NB4 (cell line): ENCODE measurements around the gene DEFB132.

ENCODE experiments used
- DNase-seq: peaks from one replicate; pipeline ENCODE4 v3.0.0; 2010; ENCODE audit warnings: low read depth
- H3K4me3 ChIP-seq: one replicate; pipeline ENCODE4 v1.5.1; 2011; ENCODE audit warnings: mild to moderate bottlenecking, low read depth, low read length, moderate library complexity
- CTCF ChIP-seq: IDR thresholded peaks from one replicate; pipeline ENCODE4 v1.5.1; 2012; ENCODE audit warnings: low read depth, low read length
- MAX ChIP-seq: IDR thresholded peaks from 2 replicates; pipeline ENCODE4 v1.6.1; 2011; ENCODE audit warnings: low read depth, low read length
- MYC ChIP-seq: IDR thresholded peaks from 2 replicates; pipeline ENCODE4 v1.6.1; 2011; ENCODE audit warnings: low read depth, low read length
- POLR2A ChIP-seq: IDR thresholded peaks from 2 replicates; pipeline ENCODE4 v1.6.1; 2011; ENCODE audit warnings: mild to moderate bottlenecking; ENCODE audit not compliant: insufficient read length; ENCODE audit errors: extremely low read depth

Gene DEFB132

GRCh38 chr20:270517-270916, 13.0 kb downstream of the DEFB132 start:
- no peak overlapping the region for H3K4me3 ChIP-seq
- TF ChIP-seq POLR2A: no peak
- TF ChIP-seq MAX: no peak
- TF ChIP-seq MYC: no peak
- no peak for TF ChIP-seq CTCF
- DNase-seq: no peak

GRCh38 chr20:271069-271468, 13.5 kb downstream of the DEFB132 start:
- DNase-seq: no peak
- TF ChIP-seq POLR2A (no peak), CTCF (no peak), MAX (no peak), MYC (no peak)
- H3K4me3 ChIP-seq: no peak overlapping the region

- DNase-seq: no peak
- H3K4me3 ChIP-seq: no peak overlapping the region
- TF ChIP-seq POLR2A (no peak), CTCF (no peak), MYC (no peak), MAX (no peak)
Observed at GRCh38 chr20:271528-271927, 14.0 kb downstream of the DEFB132 start.

GRCh38 chr20:272718-273117, 15.2 kb downstream of the DEFB132 start:
- DNase-seq: no peak
- TF ChIP-seq POLR2A: no peak
- TF ChIP-seq MAX: no peak
- no peak for TF ChIP-seq MYC
- TF ChIP-seq CTCF: no peak
- no peak overlapping the region for H3K4me3 ChIP-seq

- no peak for TF ChIP-seq CTCF
- TF ChIP-seq MYC: no peak
- no peak for TF ChIP-seq POLR2A
- TF ChIP-seq MAX: no peak
- DNase-seq: no peak
- H3K4me3 ChIP-seq: no peak overlapping the region
Observed at GRCh38 chr20:273884-274283, 16.4 kb downstream of the DEFB132 start.

- no peak for DNase-seq
- no peak overlapping the region for H3K4me3 ChIP-seq
- no peak for TF ChIP-seq POLR2A
- no peak for TF ChIP-seq CTCF
- no peak for TF ChIP-seq MAX
- TF ChIP-seq MYC: no peak
Observed at GRCh38 chr20:275791-276190, 18.3 kb downstream of the DEFB132 start.
